ENCODE data around the gene PPARGC1A.

Gene PPARGC1A

DNA sequence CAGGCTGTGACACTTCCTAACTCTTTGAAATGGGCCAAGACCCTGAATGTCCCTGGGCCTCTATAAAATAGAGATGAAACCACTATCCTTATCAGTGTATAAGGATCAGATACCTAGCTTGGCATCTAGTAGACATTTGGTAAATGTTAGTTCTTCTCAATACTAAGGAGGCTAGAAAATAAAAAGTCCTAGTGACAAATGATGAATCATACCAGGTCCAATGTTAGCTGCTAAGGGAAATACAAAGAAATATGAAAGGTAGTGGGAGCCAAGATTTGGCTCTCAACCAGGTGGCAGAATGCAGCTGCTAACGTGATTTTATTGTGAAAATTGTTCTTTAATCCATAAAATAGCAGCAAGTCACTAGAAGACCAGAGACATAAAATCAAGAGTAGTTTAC is 19.8 kb upstream of the PPARGC1A start:
- no peak for DNase-seq

GRCh38 chr4:23906839-23907238 is 17.0 kb upstream of the PPARGC1A start:
- no peak for DNase-seq

DNA sequence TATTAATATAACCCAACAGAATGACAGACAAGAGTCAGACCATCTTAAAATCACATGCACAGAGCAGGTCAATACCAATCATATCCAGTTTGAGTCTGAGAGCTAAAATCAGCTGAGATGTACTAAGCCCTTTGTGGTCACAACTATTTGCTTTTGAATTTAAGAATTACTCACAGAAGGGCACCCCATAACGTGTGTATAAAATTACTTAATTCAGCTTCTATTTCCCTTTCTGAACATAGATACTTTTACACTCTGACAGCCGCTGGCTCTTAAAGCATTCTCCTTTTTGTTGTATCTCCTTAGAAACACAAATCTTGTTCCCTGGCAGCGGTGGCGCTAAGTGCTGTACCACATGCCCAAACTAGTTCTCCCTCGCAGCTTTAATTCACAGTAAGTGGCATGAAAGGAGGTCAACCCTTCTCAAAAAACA is 14.8 kb upstream of the PPARGC1A start:
- DNase-seq = no peak

DNA sequence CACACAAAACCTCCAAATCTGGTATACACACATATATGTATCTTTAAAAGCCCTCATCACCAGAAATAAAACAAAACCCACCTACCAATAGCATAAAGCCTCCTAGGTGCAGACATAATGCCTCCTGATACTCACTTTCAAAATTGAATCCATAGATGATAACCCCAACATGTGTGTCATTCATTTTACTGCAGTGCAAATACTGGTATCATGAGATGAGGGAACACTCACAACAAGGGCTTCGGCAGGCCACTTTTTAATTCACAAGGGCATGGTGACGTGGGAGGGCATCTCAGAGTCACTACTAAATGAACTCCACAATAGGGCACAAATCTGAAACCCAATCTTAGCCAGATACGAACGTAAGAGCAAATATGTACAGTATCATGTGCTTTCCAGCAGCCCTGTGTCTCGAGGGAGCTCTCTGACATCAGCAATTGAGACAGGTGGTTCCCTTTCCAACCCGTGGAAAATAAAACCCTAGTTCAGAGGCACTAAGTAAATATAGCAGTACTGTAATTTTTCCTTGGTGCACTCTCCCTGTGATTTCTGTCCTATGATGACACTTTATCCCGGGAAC is 14.1 kb upstream of the PPARGC1A start:
- no peak for DNase-seq

GRCh38 chr4:23902222-23902804 is 12.5 kb upstream of the PPARGC1A start:
- no peak for DNase-seq

DNA sequence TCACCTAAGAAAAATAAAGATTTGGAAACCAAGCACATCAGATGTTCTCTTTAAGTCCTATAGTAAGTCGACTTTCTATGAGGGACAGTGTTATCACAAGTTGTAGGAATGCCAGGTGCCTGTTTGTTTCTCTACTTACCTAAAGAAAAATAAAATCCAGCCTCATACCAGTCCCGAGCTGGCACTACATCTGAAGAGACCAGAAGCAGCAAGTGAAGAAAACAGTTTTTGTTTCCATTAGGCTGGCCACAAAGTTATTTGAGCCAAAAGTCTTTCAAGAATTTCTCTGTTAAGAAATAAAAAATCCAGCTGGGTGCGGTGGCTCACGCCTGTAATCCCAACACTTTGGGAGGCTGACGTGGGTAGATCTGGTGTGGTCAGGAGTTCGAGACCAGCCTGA is 10.8 kb upstream of the PPARGC1A start:
- DNase-seq = no peak

GRCh38 chr4:23899565-23899964 is 9.7 kb upstream of the PPARGC1A start:
- DNase-seq = no peak

DNA sequence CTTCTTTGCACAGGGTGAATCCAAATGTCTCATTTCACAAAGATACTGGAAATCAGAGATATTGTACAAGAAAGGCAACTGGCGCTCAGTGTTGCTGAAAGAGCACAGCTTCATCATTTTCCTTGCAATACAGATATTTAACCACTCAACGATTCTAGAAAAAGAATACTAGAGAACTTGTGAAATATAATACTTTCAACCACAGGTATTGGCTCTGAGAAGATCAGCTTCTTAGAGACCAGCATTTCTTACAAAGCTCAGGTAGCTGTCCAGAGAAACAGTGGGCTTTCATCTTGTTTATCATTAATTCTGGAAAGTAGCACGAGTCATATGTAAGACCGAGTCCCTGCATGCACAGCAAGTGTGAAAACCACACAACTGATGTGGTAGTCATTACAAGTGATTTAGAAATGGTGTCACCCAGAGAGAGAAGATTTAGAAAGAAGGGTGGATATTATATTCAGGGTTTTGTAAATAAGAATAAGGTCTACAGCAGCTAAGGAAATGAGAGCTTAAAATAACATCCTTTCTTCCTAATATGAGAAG is 7.8 kb upstream of the PPARGC1A start:
- no peak for DNase-seq

GRCh38 chr4:23894021-23894420 is 4.2 kb upstream of the PPARGC1A start:
- DNase-seq = no peak

DNA sequence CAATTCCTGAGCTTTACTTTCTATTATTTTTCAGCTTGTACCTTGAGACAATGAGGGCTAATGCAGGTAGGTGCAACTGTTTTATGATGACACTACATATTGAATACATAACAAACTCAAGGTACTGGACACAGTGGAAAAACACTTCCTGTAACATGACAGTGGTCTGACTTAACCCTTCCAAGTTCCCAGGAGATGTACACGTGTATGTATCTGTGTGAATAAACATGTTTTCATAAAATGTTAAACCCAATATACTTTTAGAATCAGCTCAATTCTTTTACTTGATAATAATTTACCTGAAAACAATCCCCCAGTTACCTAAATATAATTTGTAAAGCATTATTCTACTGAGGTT is 1.2 kb upstream of the PPARGC1A start:
- no peak for DNase-seq

DNA sequence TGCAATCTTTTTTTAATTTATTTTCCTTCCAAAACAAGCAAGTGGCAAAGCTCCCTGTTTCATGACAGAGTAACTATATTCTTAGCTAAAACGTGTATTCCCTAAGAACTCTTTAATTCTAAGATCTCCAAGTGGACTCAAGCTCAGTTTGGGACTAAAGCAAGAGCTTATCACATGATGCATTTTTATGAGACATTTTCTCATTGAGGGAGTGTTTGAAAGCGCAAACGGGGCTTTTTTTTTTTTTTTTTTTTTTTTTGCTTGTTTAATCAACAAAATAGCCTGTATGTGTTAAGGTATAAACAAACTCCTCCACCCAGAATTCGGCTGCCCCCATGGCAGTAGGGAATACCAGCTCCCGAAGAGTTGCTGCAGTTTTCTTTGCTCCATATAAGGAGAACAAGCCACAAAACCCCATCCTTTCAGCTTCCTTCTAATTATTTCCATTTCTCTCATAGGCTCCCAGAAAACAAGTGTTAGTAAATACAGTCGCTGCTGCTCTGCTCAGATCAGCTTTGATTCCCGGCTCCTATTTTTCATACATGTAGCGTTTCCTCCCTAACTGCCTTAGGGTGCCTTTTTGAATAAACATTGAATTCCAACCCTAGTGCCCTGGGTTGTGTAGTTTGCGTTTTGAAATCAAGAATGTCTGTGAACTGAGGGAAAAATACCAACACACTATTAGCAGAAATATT is 669 bp upstream of the PPARGC1A start:
- DNase-seq = no peak

GRCh38 chr4:23889391-23889790 is 456 bp downstream of the PPARGC1A start:
- DNase-seq = no peak

GRCh38 chr4:23888421-23889319 is 1.2 kb downstream of the PPARGC1A start:
- DNase-seq = no peak

GRCh38 chr4:23887989-23888388 is 1.9 kb downstream of the PPARGC1A start:
- no peak for DNase-seq

- DNase-seq = no peak
Measured at GRCh38 chr4:23887173-23887572, 2.7 kb downstream of the PPARGC1A start.

GRCh38 chr4:23885943-23886590 is 3.8 kb downstream of the PPARGC1A start:
- DNase-seq = no peak

DNA sequence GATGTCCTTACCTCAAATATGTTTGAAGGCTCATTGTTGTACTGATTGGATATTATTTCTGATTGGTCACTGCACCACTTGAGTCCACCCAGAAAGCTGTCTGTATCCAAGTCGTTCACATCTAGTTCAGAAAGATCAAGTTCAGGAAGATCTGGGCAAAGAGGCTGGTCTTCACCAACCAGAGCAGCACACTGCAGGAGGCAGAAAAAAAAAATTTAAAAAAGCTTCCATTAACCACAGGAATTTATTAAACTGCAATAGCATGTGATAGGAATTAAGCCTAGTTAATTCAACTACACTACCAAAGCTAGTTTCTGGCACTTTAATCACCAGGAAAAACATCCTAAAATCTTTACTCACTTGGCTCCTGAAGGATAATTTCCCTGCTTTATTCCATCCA is 5.1 kb downstream of the PPARGC1A start:
- no peak for DNase-seq

DNA sequence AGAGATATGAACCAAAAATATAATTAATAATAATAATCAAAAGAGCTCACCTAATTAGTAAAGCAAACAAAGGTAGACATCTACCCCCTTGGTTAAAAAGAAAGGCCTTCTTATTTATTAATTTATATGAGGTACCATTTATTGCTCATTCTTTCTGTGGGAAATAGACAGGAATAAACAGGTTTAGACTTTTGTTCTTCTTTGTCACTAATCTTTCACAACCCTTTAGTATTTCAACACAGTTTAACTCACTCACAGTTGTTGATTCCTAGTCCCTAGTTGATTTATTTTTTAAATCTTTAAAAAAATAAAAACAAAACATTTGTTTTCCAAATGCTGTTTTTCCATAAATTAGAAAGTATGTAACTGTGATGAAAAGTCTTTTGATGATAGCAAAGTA is 5.6 kb downstream of the PPARGC1A start:
- DNase-seq = no peak

DNA sequence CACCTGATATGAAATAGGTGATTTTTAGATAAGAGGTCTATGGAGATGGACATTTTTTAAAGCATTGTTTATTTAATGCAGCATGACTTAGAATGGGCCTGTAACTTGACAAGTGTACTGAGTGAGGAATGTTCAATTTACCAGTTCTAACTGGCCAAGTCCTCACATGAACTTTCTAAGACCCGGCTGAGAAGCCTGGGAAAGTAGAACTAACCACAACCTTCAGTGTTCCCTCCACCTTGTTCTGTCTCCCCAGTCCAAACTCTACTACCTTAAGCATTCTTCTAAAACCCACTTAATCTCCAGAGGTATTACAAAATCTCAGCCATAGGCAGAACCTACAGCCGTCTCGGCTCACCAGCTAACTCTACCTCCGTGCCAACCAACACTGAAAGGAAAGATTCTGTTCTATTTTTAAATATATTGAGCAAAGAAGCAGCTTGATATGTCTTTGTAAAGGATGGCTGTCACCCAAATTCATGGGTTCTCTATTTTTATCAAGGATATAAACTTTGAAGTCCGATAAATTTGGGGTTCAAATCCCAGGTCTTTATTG is 6.8 kb downstream of the PPARGC1A start:
- DNase-seq = no peak

GRCh38 chr4:23881674-23882337 is 8.0 kb downstream of the PPARGC1A start:
- no peak for DNase-seq

GRCh38 chr4:23881052-23881501 is 8.8 kb downstream of the PPARGC1A start:
- no peak for DNase-seq
